Keratinocyte (primary cell): ENCODE measurements around the gene C19orf25. TPM values are rescaled to one million over a fixed set of nuclear protein-coding genes. Genes with fewer than 3 reads are reported as not detected.

Experiments used
- DNase-seq: peaks from one replicate; pipeline ENCODE4 v3.0.0-alpha.2; 2011; ENCODE audit warnings: low read depth, missing footprints, low spot score
- FAIRE-seq: peaks from 2 replicates; lab custom pipeline; 2011; peaks lifted over from hg19 to GRCh38; lab: Jason Lieb, UNC
- H2AFZ ChIP-seq: 2 replicates; pipeline ENCODE4 v1.6.0; 2012; ENCODE audit warnings: low read length, control low read depth, inconsistent platforms; ENCODE audit not compliant: control insufficient read depth
- H3K27ac ChIP-seq: 2 replicates; pipeline ENCODE4 v1.5.1; 2011; ENCODE audit warnings: low read length; ENCODE audit not compliant: control insufficient read depth, insufficient read depth
- H3K27me3 ChIP-seq: 3 replicates; pipeline ENCODE4 v1.6.0; 2011; ENCODE audit warnings: low read length; ENCODE audit not compliant: control insufficient read depth, insufficient read depth; ENCODE audit errors: extremely low read depth
- H3K36me3 ChIP-seq, 2 experiments: 2 replicates in 1 of 2; 3 replicates in 1 of 2; pipeline ENCODE4 v1.5.1; 2011; ENCODE audit warnings: low read length in 2 of 2, mild to moderate bottlenecking in 1 of 2; ENCODE audit not compliant: control insufficient read depth in 2 of 2, insufficient read depth in 2 of 2; ENCODE audit errors: extremely low read depth in 1 of 2
- H3K4me1 ChIP-seq: 3 replicates; pipeline ENCODE4 v1.5.1; 2011; ENCODE audit warnings: low read length; ENCODE audit not compliant: control insufficient read depth, insufficient read depth; ENCODE audit errors: extremely low read depth
- H3K4me2 ChIP-seq: 3 replicates; pipeline ENCODE4 v1.6.0; 2011; ENCODE audit warnings: low read depth, low read length; ENCODE audit not compliant: control insufficient read depth, insufficient read depth; ENCODE audit errors: extremely low read depth
- H3K4me3 ChIP-seq, 3 experiments: fragments of 200-600 bp in 1 of 3; sonication (generic) in 1 of 3; 2 replicates in 2 of 3; 3 replicates in 1 of 3; pipeline ENCODE4 v1.5.1; 2011 to 2016; ENCODE audit warnings: low read length in 3 of 3, mild to moderate bottlenecking in 3 of 3, control low read depth in 2 of 3, inconsistent platforms in 1 of 3, low read depth in 1 of 3, mixed read lengths in 1 of 3, mixed run types in 1 of 3, moderate library complexity in 1 of 3; ENCODE audit not compliant: control insufficient read depth in 2 of 3, insufficient read depth in 2 of 3; ENCODE audit errors: extremely low read depth in 1 of 3
- H3K79me2 ChIP-seq: 2 replicates; pipeline ENCODE4 v1.6.0; 2012; ENCODE audit warnings: low read length; ENCODE audit not compliant: control insufficient read depth, insufficient read depth
- H3K9ac ChIP-seq: 3 replicates; pipeline ENCODE4 v1.6.0; 2011; ENCODE audit warnings: low read length; ENCODE audit not compliant: control insufficient read depth, insufficient read depth; ENCODE audit errors: extremely low read depth
- H3K9me1 ChIP-seq: 3 replicates; pipeline ENCODE4 v1.6.0; 2011; ENCODE audit warnings: low read length; ENCODE audit not compliant: control insufficient read depth, insufficient read depth; ENCODE audit errors: extremely low read depth
- H3K9me3 ChIP-seq: 2 replicates; pipeline ENCODE4 v1.5.1; 2012; ENCODE audit warnings: low read depth, low read length; ENCODE audit not compliant: control insufficient read depth
- H4K20me1 ChIP-seq: 3 replicates; pipeline ENCODE4 v1.6.0; 2011; ENCODE audit warnings: low read length; ENCODE audit not compliant: control insufficient read depth, insufficient read depth; ENCODE audit errors: extremely low read depth
- EZH2 ChIP-seq: IDR thresholded peaks from one replicate; pipeline ENCODE4 v1.6.1; 2012; ENCODE audit warnings: inconsistent platforms, mild to moderate bottlenecking, low read length, moderate library complexity
- dilution Hi-C: fragments of 300-500 bp; cut with MboI; formaldehyde crosslinking; loops from one replicate; pipeline ENCODE4 v1.7.0; 2020; ENCODE audit warnings: low sequenced_read_pairs; ENCODE audit not compliant: extremely low pct_ligation_motif_present
- polyA plus RNA-seq, 5 experiments: library from polyadenylated mRNA; depleted of rRNA in 3 of 5; stranded (reverse) in 3 of 5; stranded (forward) in 1 of 5; unstranded in 1 of 5; fragments of >200 nt; gene quantifications; 1 replicate in 1 of 5; 2 replicates in 3 of 5; 3 replicates in 1 of 5; pipeline versions ENCODE4 v1.2.1 to v1.2.3, GENCODE V29; 2011 to 2012; ENCODE audit warnings: missing spikeins in 2 of 5, low read depth in 1 of 5, low replicate concordance in 1 of 5
- TF ChIP-seq, protein P1 (sequence below), 3 experiments: IDR thresholded peaks in 1 of 3; conservative IDR thresholded peaks in 1 of 3; optimal IDR thresholded peaks in 1 of 3; 2 replicates in 2 of 3; 3 replicates in 1 of 3; pipeline versions ENCODE3 to v1.5.1; 2011; ENCODE audit warnings: low read length in 3 of 3, mild to moderate bottlenecking in 3 of 3, moderate library complexity in 2 of 3, control low read depth in 1 of 3, inconsistent platforms in 1 of 3; ENCODE audit not compliant: insufficient read depth in 2 of 3; ENCODE audit errors: extremely low read depth in 1 of 3

The C19orf25 gene
- polyA plus RNA-seq, 1 donor (not counting 4 experiments of a cell fraction or from before 2014, with no cell fraction given): 11.2 TPM

DNA sequence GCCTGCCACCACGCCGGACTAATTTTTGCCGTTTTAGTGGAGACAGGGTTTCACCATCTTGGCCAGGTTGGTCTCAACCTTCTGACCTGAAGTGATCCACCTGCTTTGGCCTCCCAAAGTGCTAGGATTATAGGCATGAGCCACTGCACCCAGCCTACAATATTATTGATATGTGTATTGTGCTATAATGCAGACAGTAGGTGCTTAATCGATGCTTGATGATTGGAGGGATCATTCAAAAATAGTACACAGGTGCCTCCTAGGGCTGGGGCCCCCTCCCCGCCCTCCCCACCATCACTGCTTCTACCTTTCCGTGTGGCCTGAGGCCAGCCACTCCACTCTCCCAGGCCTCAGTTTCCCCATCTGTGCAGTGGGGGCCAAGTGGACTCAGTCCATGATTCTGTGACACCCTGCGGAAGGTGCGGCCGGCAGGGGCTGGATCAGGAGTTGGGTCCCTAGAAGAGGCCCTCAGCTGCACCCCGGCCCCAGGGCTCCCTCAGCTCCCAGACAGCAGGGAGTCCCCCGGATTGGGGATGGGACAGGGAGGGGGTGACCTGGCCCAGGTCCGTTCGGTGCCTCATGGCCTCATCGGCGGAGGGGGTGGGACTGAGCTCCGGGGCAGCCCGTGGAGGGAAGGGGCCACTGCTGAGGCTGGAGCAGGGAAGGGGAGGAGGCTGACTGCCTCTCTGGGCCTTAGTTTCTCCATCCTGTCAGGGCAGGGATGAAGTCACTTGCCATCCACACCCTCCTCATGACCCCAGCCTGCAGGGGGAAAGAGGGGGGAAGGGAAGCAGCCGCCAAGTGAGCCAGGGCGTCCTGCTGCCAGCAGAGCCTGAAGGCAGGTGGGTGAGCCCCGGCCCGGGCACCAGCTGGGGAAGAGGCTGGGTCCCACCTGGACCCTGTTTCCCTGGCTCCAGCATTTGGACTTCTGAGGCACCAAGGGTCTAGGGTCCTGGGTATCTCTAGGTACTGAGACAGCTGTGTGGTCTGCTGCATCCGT lies 32.6 kb upstream of the C19orf25 start:
- Histone ChIP-seq H2AFZ (no peak overlapping the region), H4K20me1 (no peaks in the 10 kb centered on the region), H3K9me1 (no peaks in the 10 kb centered on the region), H3K27ac (no peak overlapping the region), H3K4me3 (peak overlapping the region in 2 of 3 experiments; percentile 18 to 57), H3K27me3 (no peaks in the 10 kb centered on the region), H3K4me1 (peaks cover 13% of the 10 kb centered on the region), H3K79me2 (no peaks in the 10 kb centered on the region), H3K9ac (no peak overlapping the region), H3K36me3 (peaks cover 0 to 2% of the 10 kb centered on the region in 2 experiments), H3K4me2 (peak overlapping the region; percentile 51), H3K9me3 (no peaks in the 10 kb centered on the region)
- dilution Hi-C loops: no loop called here
- no peak for FAIRE-seq
- no peak for TF ChIP-seq EZH2
- TF ChIP-seq, protein P1, sequence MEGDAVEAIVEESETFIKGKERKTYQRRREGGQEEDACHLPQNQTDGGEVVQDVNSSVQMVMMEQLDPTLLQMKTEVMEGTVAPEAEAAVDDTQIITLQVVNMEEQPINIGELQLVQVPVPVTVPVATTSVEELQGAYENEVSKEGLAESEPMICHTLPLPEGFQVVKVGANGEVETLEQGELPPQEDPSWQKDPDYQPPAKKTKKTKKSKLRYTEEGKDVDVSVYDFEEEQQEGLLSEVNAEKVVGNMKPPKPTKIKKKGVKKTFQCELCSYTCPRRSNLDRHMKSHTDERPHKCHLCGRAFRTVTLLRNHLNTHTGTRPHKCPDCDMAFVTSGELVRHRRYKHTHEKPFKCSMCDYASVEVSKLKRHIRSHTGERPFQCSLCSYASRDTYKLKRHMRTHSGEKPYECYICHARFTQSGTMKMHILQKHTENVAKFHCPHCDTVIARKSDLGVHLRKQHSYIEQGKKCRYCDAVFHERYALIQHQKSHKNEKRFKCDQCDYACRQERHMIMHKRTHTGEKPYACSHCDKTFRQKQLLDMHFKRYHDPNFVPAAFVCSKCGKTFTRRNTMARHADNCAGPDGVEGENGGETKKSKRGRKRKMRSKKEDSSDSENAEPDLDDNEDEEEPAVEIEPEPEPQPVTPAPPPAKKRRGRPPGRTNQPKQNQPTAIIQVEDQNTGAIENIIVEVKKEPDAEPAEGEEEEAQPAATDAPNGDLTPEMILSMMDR (optimal IDR thresholded peaks at IDR 0.05 in 1 of 3, IDR thresholded peaks at IDR 0.05 in 1 of 3, conservative IDR thresholded peaks at IDR 0.05 in 1 of 3; ENCODE audit: extremely low read depth in 1 of 3, insufficient read depth in 2 of 3, low read length in 3 of 3): no peak
- no peak for DNase-seq

DNA sequence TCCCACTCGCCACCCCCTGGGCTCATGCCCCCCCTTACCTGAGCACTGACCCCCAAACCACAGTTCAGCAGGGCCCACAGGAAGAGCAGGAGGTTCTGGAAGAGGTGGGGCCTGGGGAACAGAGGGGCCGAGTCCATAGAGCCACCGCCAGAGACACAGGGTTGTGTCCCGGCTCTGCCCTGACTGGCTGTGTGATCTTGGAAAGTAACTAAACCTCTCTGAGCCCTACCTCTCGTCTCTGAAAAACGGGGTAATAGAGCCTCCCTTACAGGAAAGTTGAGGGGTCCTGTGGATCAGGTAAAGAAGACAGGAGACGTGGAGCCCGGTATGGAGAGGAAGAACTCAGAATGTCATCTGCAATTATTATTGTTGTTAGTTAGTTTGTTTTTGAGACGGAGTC lies 31.8 kb upstream of the C19orf25 start:
- Histone ChIP-seq H3K4me3 (no peak overlapping the region), H3K27ac (no peak overlapping the region), H4K20me1 (no peaks in the 10 kb centered on the region), H3K79me2 (no peaks in the 10 kb centered on the region), H3K9me1 (no peaks in the 10 kb centered on the region), H3K9ac (no peak overlapping the region), H3K9me3 (no peaks in the 10 kb centered on the region), H3K4me1 (peaks cover 13% of the 10 kb centered on the region), H3K27me3 (no peaks in the 10 kb centered on the region), H2AFZ (no peak overlapping the region), H3K36me3 (peaks cover 0 to 2% of the 10 kb centered on the region in 2 experiments), H3K4me2 (no peak overlapping the region)
- FAIRE-seq: no peak
- DNase-seq: no peak
- TF ChIP-seq EZH2: no peak
- TF ChIP-seq, protein P1 (optimal IDR thresholded peaks at IDR 0.05 in 1 of 3, IDR thresholded peaks at IDR 0.05 in 1 of 3, conservative IDR thresholded peaks at IDR 0.05 in 1 of 3; ENCODE audit: extremely low read depth in 1 of 3, insufficient read depth in 2 of 3, low read length in 3 of 3): no peak
- dilution Hi-C loops: no loop called here
